IPS-11a (cell line): ENCODE data around the gene PUSL1.
A peak's percentile ranks its signal among the peaks of the same experiment; 100 is the strongest.

Experiments
- H3K4me3 ChIP-seq: one replicate; pipeline ENCODE4 v1.5.1; 2013; ENCODE audit warnings: low read depth, low read length, control low read depth

Gene PUSL1

DNA sequence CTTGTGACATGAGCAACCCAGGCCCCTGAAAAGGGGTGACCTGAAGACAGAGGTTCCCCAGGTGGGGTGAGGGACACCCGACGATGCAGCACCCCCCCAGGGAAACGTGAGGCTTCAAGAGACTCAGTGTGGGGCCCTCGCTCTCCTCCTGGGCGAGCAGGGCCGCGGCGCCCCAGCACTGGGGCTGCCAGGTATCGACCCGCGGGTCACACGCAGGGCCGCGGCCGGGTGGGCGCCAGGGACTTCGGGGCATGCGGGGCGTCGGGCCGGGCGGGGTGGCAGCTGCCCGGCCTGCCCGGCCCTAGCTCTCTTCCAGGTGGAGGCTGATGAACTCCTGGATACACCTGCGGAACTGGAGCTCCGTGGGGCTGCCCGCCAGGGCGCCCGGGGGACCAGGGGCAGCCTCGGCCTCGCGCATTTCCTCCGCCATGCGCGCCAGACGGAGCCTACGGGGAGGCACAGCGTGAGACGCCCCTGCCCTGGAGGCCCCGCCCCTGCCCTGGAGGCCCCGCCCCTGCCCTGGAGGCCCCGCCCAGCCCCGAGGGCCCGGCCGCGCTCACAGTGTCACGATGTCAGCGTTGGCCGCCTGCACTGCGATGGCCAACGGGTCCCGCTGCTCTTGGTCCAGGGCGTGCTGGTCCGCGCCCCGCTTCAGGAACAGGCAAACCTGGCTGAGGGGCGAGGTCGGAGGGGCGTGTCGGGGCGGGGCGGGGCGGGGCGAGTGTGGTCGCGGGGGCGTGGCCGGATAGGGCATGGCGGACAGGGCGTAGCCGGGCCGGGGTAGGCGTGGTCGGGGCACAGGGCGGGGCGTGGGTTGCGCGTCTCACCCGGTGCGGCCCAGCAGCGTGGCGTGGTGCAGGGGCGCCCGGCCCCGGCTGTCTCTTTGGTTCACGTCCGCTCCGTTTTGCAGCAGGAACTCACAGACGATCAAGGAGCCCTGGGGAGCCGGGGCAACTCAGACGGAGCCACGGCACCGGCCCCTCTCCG lies 14.8 kb upstream of the PUSL1 start:
- no peak overlapping the region for H3K4me3 ChIP-seq

DNA sequence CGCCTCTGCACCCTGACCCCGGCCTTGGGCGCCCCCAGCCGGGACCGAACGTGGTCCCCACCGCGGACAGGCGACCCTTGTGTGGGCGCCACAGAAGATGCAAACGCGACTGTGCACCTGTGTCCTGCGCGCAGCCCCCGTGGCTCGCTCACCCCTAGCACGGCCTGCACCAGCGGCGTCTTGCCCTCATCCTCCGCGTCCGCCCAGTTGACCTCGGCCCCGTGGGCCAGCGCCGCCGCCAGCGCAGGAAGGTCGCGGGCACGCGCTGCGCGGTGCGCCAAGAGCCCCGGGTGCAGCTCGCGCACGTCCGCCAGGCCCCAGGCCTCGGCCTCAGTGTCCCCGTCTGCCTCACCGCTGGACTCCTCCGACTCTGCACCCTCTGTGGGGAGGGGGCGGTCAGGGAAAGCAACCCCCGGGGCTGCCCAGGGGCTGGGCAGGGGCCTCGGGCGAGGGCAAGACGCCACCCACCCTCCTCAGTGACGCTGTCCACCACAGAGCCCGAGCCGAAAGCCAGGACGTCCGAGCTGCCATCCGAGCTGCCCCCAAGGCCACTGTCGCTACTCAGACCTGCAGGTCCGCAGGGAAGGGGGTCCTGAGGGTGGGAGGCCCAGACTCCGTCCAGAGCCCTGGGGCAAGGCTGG lies 14.0 kb upstream of the PUSL1 start:
- no peak overlapping the region for H3K4me3 ChIP-seq

DNA sequence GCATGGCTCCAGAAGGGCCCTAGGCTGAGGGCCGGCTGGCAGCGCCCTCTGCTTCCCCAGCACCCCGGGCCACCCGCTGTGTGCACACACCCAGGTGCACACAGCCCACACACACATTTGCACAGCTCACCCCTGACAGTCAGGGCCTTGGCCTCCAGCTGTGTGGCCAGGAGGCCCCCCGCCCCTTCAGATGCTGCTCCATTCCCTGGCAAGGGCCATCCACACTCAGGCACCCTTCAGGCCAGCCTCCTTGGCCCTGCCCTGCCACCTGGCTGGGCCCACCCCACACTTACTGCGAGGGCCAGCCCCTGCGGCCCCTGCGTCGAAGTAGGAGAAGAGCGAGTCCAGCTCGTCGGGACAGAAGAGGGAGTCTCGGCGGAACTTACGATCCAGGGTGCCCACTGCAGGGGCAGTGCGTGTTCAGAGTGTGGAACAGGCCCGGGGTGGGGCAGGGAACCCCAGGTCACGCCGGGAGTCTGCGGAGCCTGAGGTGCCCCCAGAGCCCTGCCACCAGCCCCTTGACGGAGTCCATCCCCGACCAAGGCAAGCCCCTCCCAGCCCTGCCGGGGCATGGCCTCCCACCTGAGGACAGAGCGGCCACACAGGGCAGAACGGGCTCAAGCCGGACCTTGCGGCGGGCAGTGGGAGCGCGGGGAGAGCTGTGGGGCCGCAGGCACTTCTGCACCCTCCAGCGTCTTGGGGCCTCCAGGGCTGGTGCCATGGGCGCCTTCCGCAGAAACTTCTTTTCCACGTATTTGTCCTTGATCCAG lies 13.1 kb upstream of the PUSL1 start:
- H3K4me3 ChIP-seq = no peak overlapping the region

DNA sequence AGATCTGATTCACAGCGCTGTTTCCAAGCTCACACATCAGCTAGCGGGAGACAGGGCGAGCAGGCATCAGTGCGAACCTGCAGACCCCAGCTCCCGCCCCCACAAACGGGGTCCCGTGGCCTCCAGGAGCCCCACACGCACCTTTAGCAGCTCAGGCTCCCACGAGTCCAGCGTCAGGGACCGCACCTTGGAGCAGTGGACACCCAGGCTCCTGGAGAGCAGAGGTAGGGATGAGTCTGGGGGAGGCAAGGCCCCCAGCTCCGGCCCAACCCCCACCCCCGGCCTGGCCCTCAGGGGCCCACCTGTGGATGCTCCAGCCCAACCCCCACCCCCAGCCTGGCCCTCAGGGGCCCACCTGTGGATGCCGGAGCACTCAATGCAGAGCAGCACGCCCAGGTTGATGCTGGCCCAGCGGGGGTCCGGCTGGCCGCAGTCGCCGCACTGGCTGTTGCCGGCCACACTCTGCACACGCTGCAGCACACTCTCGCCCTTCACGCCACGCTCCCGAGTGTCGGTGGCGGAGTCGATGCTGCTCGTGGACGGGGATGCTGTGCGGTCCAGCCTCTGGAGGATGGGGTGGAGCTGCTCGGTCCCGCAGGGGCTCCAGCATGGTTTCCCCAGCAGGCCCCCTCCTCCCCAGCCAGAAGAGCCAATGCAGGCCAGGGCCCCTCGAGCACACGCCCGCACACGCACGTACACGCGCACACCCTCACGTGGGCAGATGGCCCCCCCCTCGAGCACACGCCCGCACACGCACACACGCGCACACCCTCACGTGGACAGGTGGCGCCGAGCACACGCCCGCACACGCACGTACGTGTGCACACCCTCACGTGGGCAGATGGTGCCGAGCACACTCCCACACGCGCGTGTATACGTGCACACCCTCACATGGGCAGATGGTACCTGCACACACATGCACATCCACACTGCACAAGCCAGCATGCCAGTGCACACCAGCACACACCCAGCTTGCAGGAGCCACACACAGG lies 12.0 kb upstream of the PUSL1 start:
- H3K4me3 ChIP-seq = no peak overlapping the region

DNA sequence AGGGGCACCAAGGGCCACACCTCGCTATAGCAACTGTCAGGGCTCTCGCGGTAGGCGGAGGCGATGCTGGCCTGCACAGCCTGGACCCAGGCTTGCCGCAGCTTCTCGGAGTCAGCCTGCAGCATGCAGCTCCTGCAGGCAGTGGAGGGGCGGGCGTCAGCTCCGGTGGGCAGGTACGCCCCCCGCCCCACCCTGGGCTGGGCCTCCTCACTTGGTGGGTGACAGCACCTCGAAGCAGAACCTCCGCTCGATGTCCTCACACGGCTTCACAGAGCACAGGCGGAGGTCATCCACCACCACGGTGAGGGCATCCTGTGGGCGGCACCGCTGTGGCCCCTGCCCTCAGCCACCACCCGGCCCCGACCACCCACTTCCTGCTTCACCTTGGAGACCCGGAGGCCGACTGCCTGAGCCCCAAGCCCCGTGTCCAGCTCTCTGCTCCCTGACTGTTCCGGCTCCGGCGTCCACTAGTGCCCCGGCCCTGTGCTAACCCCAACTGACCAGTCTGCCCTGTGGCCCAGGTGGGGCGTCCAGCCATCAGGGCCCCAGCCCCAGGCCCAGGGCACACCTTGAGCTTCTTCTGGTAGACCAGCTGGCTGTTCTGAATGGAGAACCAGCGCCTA lies 10.5 kb upstream of the PUSL1 start:
- no peak overlapping the region for H3K4me3 ChIP-seq

DNA sequence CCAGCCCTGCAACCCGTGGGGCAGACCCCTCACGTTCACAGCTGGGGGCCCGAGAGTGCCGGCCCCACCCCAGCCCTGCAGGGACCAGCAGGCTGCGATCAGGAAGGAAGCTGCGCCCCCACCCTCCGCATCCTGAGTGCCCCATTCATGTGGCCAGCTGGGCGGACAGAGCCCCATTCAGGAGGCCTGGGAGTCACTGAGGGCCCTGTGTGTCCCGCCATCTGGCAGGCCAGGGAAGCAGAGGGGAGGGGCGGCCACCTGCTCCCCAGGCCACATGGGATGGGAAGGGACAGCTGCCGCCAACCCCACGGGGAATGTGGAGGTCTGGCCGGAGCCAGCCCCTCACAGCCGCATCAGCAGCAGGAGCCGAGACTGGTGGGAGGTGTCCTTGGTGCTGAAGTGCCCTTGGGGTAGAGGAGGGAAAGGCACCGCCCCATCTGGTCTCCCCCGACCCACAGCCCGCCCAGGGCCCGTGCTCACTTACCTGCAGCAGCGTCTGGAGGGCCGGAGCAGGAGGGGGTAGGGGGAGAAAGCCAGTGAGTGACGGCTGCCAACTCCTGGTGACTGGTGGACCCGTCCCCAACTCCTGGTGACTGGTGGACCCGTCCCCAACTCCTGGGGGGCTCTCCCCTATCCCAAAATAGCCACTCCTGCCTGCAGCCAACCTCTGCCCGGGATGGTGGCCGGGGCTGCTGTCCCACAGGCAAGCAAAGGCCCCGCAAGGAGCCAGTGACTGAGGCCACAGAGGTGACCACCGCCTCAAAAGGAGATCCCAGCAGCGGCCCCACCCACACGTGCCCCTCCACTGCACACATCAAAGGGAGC lies 9.3 kb upstream of the PUSL1 start:
- no peak overlapping the region for H3K4me3 ChIP-seq

DNA sequence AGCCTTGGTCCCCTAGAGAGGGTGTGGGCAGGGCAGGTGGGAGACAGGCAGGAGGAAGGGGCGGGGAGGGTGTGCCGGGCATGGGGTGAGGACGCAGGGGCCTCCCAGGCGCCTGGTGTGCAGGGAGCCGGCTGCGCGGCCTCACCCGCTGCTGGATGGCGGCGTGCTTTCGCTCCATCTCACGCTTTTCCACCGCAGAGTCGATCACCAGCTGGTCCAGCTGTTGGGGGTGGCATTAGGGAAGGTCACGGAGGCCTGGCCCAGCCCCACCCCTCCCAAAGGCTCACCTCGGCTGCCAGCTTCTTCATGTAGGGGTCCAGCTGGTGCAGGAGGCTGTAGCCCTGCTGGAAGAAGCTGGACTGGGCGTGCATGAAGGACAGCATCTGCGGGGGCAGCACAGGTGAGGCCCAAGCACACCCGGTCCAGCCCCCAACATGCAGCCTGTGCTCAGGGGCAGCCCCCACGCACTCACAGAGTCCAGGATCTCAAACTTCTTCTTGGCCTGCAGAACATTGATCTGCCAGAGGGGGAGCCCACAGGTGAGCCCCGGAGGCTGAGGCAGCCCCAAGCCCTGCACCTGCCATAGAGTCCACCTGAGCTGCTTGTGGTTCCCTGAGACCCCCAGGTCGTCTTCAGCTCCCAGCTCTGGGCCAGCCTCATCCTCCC lies 8.6 kb upstream of the PUSL1 start:
- H3K4me3 ChIP-seq = no peak overlapping the region

DNA sequence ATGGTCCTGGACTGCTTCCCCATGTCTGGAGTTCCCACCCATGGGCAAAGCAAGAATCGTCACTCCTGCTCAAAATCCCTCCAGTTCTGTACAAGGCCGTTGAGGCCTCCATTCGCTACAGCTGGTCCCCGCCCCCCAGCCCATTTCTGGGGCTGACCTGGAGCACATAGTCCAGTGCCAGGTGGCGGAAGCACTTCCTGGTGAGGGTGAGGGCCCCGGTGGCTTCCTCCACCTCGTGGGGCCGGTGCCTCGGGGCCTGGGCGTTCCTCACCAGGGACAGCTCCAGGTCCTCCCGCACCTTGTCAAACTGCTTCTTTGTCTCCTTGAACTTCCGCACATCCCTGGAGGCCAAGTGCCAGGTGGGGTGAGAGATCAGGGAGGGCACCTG lies 8.1 kb upstream of the PUSL1 start:
- H3K4me3 ChIP-seq = no peak overlapping the region

DNA sequence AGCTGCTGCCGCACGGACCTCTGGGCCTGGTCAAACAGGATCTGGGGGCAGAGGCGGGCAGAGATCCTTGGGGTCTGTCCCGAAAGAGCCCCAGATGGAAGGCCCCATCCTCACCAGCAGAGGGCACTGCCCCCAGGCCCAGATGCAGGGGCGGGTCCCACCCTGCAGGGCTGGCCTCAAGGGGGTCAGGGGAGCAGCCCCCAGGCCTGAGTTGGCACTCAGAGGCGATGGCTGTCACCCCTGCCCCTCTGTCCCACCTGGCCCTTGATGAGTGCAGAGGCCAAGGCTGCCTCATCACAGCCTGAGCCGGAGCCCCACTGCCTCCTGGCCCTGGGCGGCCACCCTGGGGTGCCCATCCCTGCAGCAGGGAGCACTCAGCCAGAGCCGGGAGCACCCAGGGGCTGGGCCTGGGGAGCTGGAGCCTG lies 6.4 kb upstream of the PUSL1 start:
- H3K4me3 ChIP-seq = no peak overlapping the region

DNA sequence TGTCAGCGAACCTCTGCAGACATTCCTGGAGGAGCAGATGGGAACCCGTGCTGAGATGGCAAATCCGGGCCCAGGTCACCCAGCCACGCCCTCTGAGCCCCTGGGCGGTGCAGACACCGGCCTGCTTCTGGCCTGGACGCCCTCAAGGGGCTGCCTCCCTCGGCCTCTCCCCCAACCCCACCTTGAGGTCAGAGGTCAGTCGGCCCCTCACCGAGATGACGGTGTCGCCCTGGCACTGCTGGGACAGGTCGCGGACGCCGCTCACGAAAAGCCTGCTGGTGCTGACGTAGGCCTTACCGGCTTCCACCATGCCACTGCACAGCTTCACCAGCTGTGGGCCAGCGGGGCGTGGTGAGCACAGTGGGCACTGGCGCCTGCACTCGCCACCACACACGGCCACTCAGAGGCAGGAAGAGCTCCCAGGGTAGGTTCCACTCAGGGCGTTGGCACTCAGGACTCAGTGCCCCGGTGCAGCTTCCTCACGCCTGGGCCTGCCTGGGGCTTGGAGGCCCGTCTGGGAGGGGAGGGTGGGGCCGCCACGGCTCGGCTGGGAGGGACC lies 5.4 kb upstream of the PUSL1 start:
- H3K4me3 ChIP-seq = no peak overlapping the region

DNA sequence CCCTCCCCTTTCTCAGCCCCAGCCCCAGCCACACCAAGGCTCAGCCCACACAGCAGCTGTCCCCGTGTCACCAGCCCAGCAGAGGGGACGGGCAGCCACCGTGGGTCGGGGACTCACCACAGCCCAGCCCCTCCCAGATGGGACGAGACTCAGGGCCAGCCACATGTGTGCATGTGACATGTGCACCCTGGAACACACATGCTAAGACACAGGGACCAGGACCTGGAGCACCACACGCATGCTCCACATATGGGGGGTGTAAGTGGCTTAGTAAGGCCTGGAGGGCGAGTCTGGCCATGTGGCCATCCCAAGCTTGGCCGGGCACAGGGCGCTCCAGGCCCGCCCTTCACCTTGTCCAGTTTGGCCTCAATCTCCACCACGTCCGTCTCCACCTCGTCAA lies 4.7 kb upstream of the PUSL1 start:
- H3K4me3 ChIP-seq = no peak overlapping the region

DNA sequence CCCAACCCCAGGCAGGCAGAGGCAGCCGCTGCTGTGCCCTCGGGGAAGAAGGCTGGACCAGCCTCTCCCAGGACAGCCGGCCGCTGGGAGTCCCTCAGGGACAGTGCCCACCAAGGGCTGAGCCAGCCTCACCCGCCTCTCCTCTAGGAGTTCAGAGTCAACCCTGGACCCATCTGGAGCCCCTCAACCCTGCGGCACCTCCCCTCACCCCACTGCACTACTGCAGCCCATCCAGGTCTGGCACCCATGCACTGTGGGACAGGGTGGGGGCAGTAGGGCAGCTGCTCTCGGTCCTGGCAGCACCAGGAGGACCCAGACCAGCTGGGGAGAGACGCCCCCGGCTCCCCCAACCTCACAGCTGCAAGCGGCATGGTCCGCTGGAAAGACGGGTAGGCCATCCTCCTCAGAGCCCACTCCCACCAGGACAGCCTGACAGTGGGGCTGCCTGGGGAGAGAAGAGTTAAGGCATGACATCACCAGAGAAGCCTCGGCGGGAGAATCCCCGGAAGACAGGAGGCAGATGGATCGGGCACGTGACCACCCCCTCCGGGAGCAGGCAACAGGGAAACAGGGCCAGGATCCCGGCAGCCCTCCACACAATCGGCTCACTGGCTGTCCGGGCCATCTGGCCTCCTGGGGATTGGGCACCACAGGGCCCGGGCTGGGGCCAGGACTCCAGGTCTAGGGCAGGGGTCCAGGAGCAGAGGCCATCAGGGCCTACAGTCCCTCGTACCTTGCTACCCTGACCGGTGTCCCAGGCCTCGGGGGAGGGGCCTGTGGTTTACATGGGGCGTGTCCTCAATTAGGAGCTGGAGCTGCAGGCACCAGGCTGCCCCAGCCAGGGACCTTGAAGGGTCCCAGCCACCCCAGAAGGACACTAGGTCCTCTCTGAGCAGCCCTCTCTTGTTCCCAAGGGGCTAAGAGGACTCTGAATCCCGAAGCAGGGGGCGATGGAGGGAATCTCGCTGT lies 3.8 kb upstream of the PUSL1 start:
- no peak overlapping the region for H3K4me3 ChIP-seq

DNA sequence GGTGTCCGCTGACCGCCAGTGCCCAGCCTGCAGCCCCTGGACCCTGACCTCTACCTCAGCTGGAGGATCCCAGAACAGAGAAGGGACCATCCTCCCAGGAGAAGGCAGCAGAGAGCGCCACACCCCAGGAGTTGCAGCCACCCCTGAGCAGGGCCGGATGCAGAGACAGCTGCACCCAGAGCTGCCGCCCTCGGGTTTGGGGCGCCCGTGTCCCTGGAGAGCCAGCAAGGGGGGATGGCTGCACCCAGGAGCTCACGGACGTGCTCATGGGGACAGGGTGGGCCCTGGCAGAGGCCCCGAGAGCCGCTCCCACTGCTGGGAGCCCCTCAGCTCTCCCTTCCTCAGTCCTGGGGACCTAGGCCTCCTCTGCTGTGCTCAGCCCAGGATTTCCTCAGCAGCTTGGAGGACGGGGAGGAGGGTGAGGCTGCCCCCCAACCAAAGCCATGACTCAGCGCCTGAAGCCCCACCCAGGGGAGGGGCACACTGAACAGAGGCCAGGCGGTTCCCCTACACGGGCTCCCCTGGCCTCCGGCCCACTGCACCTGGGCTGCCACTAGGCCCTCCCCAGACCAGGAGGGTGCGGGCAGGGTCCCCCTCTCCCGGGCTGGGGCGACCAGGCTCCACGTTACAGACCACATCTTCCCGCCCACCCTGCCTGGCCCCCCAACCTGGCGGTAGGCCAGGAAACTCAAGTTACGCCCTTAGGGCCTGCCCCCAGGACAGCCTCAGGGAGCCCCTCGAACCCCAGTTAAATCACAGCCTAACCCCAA lies 2.9 kb upstream of the PUSL1 start:
- no peak overlapping the region for H3K4me3 ChIP-seq

DNA sequence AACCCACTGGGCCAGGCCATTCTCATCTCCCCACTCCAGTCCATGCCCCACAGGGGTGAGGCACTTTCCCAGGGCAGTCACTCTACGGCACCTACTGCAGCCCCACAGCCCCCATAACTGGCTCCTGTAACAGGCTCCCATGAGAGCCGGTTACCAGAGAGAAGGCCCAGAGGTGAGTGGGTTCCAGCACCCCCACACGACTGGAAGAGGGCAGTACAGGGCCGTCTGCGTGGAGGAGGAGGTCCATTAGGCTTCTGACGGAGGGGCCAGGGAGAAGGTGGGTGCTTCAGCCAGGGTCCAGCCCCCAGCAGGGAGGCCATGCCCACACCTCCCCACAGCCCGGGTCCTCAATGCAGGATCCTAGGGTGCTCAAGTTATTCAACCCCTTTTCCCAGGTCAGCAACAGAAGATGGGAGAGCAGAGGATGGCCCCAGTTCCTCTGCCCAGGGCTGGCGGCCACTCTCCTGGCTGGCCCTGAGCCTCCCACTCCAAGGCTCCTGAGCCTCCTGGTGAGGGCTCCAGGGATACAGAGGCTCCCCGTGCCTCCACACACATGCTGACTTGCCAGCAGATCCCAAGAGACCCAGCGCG lies 2.2 kb upstream of the PUSL1 start:
- H3K4me3 ChIP-seq = no peak overlapping the region

DNA sequence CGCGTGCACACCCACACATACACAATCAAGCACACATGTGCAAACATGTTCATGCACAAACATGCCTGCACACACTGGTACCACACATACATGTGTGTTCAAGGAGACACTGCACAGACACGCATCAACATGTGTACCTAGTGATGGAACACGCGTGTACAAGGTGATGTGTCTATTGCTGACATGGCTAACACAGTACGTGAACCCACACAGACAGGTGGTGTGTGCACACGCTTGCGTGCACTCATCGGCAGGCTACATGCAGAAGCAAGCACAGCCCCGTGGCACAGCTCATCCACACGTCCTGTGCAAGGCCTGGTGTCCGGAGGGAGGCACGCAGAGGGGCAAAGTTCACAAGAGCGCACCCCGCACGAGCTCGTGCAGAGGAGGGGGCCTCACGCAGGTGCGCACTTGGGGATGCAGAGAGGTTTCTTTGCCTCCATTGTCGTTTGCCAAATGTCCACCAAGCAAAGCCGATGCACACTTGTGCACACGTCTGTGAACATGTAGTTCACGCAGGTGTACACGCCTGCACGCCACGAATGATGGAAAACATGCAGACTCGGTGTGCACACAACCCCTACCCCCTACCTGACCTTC lies 1.6 kb upstream of the PUSL1 start:
- H3K4me3 ChIP-seq = peak overlapping the region; percentile 53
